Fibroblast of villous mesenchyme (primary cell): ENCODE measurements around the gene BMPR1A. TPM values are rescaled to one million over a fixed set of nuclear protein-coding genes. Genes with fewer than 3 reads are reported as not detected.
"Not testable (repeated sequence)": the region's sequence is repeated elsewhere in the genome, so short reads cannot be mapped to it uniquely, and the experiment has no call there.

ENCODE experiments used
- DNase-seq: peaks from one replicate; pipeline ENCODE4 v3.0.0-alpha.2; 2010; ENCODE audit warnings: low read depth
- H3K4me3 ChIP-seq: 2 replicates; pipeline ENCODE4 v1.5.1; 2011; ENCODE audit warnings: low read depth, mild to moderate bottlenecking, low read length
- total RNA-seq: library from RNA; depleted of rRNA; stranded (reverse); fragments of >200 nt; gene quantifications from 2 replicates; pipeline ENCODE4 v1.2.3, GENCODE V29; 2012
- TF ChIP-seq, protein P1 (sequence below): IDR thresholded peaks from 2 replicates; pipeline ENCODE4 v1.5.1; 2012; ENCODE audit warnings: low read depth, mild to moderate bottlenecking, low read length; ENCODE audit not compliant: insufficient read depth

Gene BMPR1A
- total RNA-seq, 1 donor, result 70.8 TPM

DNA sequence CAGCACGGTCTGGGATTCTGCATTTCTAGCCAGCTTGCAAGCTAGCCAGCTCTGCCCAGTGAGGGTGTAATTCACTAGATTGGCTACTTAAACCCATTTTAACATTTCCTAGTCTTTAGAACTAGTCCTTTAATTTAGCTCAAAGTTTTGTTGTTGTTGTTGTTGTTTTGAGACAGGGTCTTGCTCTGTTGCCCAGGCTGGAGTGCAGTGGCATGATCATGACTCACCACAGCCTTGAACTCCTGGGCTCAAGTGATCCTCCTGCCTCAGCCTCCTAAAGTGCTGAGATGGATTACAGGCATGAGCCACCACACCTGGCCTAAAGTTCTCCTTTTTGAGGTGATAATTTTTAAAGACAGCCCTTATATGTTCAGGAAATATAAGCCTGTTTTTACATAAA is 94.1 kb downstream of the BMPR1A start:
- DNase-seq, result no peak
- H3K4me3 ChIP-seq, result no peak overlapping the region
- TF ChIP-seq, protein P1, sequence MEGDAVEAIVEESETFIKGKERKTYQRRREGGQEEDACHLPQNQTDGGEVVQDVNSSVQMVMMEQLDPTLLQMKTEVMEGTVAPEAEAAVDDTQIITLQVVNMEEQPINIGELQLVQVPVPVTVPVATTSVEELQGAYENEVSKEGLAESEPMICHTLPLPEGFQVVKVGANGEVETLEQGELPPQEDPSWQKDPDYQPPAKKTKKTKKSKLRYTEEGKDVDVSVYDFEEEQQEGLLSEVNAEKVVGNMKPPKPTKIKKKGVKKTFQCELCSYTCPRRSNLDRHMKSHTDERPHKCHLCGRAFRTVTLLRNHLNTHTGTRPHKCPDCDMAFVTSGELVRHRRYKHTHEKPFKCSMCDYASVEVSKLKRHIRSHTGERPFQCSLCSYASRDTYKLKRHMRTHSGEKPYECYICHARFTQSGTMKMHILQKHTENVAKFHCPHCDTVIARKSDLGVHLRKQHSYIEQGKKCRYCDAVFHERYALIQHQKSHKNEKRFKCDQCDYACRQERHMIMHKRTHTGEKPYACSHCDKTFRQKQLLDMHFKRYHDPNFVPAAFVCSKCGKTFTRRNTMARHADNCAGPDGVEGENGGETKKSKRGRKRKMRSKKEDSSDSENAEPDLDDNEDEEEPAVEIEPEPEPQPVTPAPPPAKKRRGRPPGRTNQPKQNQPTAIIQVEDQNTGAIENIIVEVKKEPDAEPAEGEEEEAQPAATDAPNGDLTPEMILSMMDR, result no peak

DNA sequence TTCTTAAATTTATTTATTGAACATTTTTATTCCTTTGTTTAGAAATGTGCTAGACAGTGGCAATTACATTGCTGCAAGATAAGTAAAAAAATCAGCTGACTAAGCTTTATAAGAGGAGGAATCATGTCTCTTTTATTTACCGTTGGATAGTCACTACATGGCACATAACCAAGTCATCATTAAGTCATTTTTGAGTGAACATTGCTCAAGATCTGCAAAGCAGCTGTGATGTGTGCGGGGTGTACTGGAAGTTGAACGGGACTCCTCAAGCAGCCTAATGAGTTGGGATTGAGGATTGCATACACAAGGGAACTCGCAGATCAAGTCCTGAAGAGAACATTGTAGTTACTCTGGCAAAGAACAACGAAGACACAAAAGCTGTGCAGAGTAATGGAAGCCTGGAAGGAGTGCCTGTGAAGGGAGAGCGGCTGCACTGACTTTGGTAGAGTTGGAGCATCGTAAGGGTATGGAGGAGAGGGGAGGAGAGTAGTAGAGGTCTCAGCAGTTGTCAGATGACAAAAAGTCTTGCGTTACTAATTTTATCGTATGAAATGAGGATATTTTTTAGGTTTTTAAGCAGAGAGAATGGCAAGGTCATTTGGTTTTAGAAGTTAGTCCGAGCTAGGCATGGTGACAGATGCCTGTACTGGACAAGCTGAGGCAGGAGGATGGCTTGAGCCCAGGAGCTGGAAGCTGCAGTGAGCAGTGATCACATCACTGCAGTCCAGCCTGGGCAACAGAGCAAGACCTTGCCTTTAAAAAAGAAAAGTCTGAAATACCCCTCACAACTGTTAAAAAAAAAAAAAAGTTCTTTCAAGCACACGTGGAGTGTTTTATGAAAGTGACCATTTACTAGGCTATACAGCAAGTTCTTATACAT is 95.1 kb downstream of the BMPR1A start:
- TF ChIP-seq, protein P1, result no peak
- H3K4me3 ChIP-seq, result no peak overlapping the region
- peak; percentile 87 for DNase-seq

DNA sequence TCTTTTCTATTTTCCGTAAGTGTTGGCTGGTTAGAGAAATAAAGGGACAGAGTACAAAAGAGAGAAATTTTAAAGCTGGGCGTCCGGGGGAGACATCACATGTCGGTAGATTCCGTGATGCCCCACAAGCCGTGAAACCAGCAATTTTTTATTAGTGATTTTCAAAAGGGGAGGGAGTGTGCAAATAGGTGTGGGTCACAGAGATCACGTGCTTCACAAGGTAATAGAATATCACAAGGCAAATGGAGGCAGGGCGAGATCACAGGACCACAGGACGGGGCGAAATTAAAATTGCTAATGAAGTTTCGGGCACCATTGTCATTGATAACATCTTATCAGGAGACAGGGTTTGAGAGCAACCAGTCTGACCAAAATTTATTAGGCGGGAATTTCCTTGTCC is 97.2 kb downstream of the BMPR1A start:
- not testable (repeated sequence) for H3K4me3 ChIP-seq, DNase-seq

DNA sequence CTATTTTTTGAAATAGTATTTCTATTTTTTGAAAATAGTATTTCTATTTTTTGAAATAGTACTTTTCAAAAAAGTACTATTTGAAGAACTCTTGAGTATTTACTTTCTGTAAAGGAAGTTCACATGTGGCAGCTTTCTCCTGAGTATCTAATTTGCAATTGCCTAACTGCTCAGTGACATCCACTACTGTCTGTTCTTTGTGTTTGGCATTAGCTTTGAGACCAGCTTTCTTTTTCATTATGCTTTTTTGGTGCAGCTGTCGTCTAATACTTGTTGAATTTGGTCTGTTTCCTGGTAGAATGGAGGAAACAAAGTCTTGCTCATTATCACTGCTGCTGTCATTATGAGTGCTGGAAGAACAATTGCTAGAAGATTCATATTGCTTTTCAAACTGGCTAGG is 99.1 kb downstream of the BMPR1A start:
- TF ChIP-seq, protein P1, result no peak
- no peak for DNase-seq
- no peak overlapping the region for H3K4me3 ChIP-seq

DNA sequence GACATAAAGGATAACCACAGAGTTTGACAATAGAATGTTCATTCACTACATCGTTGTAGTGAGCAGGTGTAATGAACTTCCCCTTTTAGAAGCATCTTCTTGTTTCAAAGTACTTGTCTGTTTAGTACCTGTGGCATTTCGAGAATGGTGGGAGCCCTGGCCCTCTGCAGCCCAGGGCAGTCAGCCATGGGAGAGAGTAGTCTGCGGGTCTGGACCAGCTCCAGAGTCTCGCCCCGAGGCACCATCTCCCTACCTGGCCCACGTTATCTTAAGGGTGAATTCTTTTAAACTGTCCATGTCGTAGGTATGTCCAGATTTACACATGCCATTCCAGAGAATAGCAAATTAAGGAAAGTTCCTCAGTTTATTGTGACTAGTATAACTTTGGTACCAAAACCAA is 99.7 kb downstream of the BMPR1A start:
- no peak overlapping the region for H3K4me3 ChIP-seq
- TF ChIP-seq, protein P1, result no peak
- DNase-seq, result no peak

DNA sequence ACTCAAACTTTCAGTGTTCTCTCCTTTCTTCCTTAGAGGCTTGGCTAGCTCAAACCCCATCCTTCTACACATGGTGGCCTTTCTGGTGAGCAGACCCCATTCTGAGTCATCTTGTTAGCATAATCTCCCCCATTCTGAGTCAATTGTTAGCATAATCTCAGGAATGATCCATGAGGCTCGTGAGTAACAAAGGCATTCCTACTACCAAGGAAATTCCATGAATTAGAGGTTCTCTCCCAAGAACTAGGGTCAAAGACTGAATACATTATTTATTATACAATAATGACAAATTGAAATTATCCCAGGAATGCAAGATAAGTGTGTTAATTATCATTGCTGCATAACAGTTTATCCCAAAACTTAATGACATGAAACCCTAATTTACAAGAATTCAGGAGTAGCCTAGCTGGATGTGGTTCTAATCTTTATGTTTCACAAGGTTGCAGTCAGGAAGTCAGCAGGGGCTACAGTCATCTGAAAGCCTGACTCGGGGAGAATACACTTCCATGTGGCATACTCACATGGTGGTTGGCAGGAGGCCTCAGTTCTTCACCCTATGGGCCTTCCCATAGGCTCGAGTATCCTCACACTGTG is 100.8 kb downstream of the BMPR1A start:
- H3K4me3 ChIP-seq, result no peak overlapping the region
- DNase-seq, result peak; percentile 28
- TF ChIP-seq, protein P1, result no peak

DNA sequence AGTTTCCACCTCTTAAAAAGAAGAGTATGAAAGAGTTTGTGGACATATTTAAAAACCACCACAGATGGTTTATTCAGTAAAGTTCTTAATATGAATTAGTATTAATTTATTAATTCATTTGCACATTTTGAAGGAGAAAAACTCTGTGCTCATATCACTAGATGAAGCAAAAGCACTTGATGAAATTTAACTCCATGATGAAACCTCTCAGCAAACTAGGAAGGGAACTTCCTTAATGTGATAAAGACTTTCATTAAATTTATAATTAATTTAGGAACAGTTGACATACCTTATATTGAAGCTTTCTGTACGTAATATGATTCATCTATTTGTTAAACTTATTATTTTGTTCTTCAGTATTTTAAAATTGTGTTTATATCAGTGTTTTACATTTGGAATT is 101.6 kb downstream of the BMPR1A start:
- no peak for DNase-seq
- no peak overlapping the region for H3K4me3 ChIP-seq
- TF ChIP-seq, protein P1, result no peak
